Spleen (tissue), 11 donors: Measurements from ENCODE around the gene MAP3K2. TPM values are rescaled to one million over a fixed set of nuclear protein-coding genes. Genes with fewer than 3 reads are reported as not detected.
A peak's percentile ranks its signal among the peaks of the same experiment; 100 is the strongest.

Experiments
- DNase-seq: peaks from one replicate; pipeline ENCODE4 v3.0.0-alpha.2; 2020
- H3K27ac ChIP-seq, 8 donors: fragments of 200-600 bp; sonication (generic) in 7 of 8; 1 replicate in 4 of 8; 2 replicates in 4 of 8; pipeline versions ENCODE4 v1.5.0 to v1.8.0; 2016 to 2021; ENCODE audit warnings: inconsistent platforms in 4 of 8, mild to moderate bottlenecking in 4 of 8, moderate library complexity in 1 of 8
- H3K27me3 ChIP-seq, 7 donors: fragments of 200-600 bp; sonication (generic) in 6 of 7; replicated peaks in 1 of 7; 1 replicate in 4 of 7; 2 replicates in 3 of 7; pipeline versions ENCODE4 v1.5.0 to v1.8.0; 2016 to 2021; ENCODE audit warnings: inconsistent platforms in 3 of 7, mild to moderate bottlenecking in 1 of 7
- H3K36me3 ChIP-seq, 6 donors: fragments of 200-600 bp; sonication (generic) in 5 of 6; 1 replicate in 4 of 6; 2 replicates in 2 of 6; pipeline versions ENCODE4 v1.5.0 to v1.8.0; 2016 to 2021; ENCODE audit warnings: inconsistent platforms in 2 of 6
- H3K4me1 ChIP-seq, 6 donors: fragments of 200-600 bp; sonication (generic) in 5 of 6; 1 replicate in 3 of 6; 2 replicates in 3 of 6; pipeline versions ENCODE4 v1.5.0 to v1.8.0; 2016 to 2021; ENCODE audit warnings: inconsistent platforms in 3 of 6
- H3K4me3 ChIP-seq, 8 donors: fragments of 200-600 bp; sonication (generic) in 7 of 8; 1 replicate in 4 of 8; 2 replicates in 4 of 8; pipeline versions ENCODE4 v1.5.0 to v1.8.0; 2016 to 2021; ENCODE audit warnings: inconsistent platforms in 4 of 8, mild to moderate bottlenecking in 4 of 8, moderate library complexity in 2 of 8
- H3K9me3 ChIP-seq, 8 donors: fragments of 200-600 bp; sonication (generic) in 7 of 8; 1 replicate in 4 of 8; 2 replicates in 4 of 8; pipeline versions ENCODE4 v1.5.0 to v1.8.0; 2016 to 2021; ENCODE audit warnings: inconsistent platforms in 4 of 8
- CTCF ChIP-seq, 11 experiments: fragments of 200-600 bp in 7 of 11; fragments of 450-650 bp in 4 of 11; sonication (generic) in 4 of 11; IDR thresholded peaks in 8 of 11; conservative IDR thresholded peaks in 3 of 11; 1 replicate in 7 of 11; 2 replicates in 4 of 11; pipeline versions ENCODE4 v1.4.0 to v1.8.0; 2016 to 2021; ENCODE audit warnings: antibody characterized with exemption in 11 of 11, inconsistent platforms in 4 of 11, mild to moderate bottlenecking in 1 of 11
- POLR2A ChIP-seq, 3 donors: fragments of 450-650 bp; IDR thresholded peaks; one replicate each; pipeline ENCODE4 v1.5.1; 2017; ENCODE audit warnings: antibody characterized with exemption in 3 of 3, mild to moderate bottlenecking in 1 of 3
- POLR2AphosphoS5 ChIP-seq, 3 donors: sonication (generic); formaldehyde crosslinking; IDR thresholded peaks; one replicate each; pipeline ENCODE4 v1.5.1; 2017; ENCODE audit warnings: antibody characterized with exemption in 3 of 3
- WGBS, 5 donors: extraction: QIAGEN DNeasy Blood & Tissue Kit in 3 of 5; methylation state at CpG; one replicate each; pipeline versions ENCODE4 v1.1.5 to v1.1.7; 2013 to 2018; 5-methylcytosine and 5-hydroxymethylcytosine counted together
- intact Hi-C: fragments of 100-400 bp; cut with DNase I; formaldehyde crosslinking; loops from one replicate; pipeline ENCODE4 v1.15.0; 2023; ENCODE audit warnings: low total_unique reads
- polyA plus RNA-seq, 3 donors: library from polyadenylated mRNA; stranded (reverse); fragments of 200-250 nt; gene quantifications; one replicate each; pipeline ENCODE4 v1.2.1, GENCODE V29; 2013
- total RNA-seq, 7 donors: library from RNA; depleted of rRNA in 3 of 7; stranded (reverse); fragments of >200 nt in 3 of 7; fragmentation: NEBNext Ultra II Directional in 4 of 7; extraction: Animal tissue kit (Norgen Biotek cat#: 25700) in 4 of 7; gene quantifications; one replicate each; pipeline versions ENCODE4 v1.1.0 to v1.2.1, GENCODE V29; 2016 to 2021
- donor health status: healthy with polysubstance abuse.
- donor health status: DM: no; HTN: no; CAD: no; lungs with moderate emphysema.
- donor health status: DM: no; HTN: no; CAD: no.
- donor health status: Bipolar disorder and iron deficiency.
- donor health status: healthy.
- donor health status: DM: no; HTN: no; CAD: no.
- donor health status: DM: yes; HTN: yes; CAD: no.

The MAP3K2 gene
- total and polyA plus RNA-seq, 10 donors, result 6.5 to 83.9 (median 63.0) TPM

- no peak for TF ChIP-seq CTCF (IDR thresholded peaks at IDR 0.05 in 8 of 11, conservative IDR thresholded peaks at IDR 0.05 in 3 of 11)
- WGBS, 5 donors, result 78 to 84% (median 78%) methylated on average over 10 to 11 of the region's 11 CpGs
- intact Hi-C loops, result no loop called here
- H3K9me3 ChIP-seq, result no peaks in the 10 kb centered on the region
- no peak overlapping the region for H3K27ac ChIP-seq
- peaks cover 0 to 29% (median 14%) of the 10 kb centered on the region in 6 donors for H3K4me1 ChIP-seq
- DNase-seq, result peak; percentile 55
- H3K27me3 ChIP-seq, result no peaks in the 10 kb centered on the region
- H3K36me3 ChIP-seq, result no peaks in the 10 kb centered on the region
- H3K4me3 ChIP-seq, result no peak overlapping the region
Observed at GRCh38 chr2:127401757-127402695, 14.3 kb upstream of the MAP3K2 start.

GRCh38 chr2:127400897-127401756 is 13.4 kb upstream of the MAP3K2 start:
- Histone ChIP-seq H3K4me3 (no peak overlapping the region), H3K27ac (no peak overlapping the region), H3K27me3 (no peaks in the 10 kb centered on the region), H3K4me1 (peaks cover 0 to 28% (median 14%) of the 10 kb centered on the region in 6 donors), H3K36me3 (no peaks in the 10 kb centered on the region), H3K9me3 (no peaks in the 10 kb centered on the region)
- peak; percentile 65 for DNase-seq
- TF ChIP-seq POLR2AphosphoS5 (IDR thresholded peaks at IDR 0.05) (no peak), CTCF (IDR thresholded peaks at IDR 0.05 in 8 of 11, conservative IDR thresholded peaks at IDR 0.05 in 3 of 11) (no peak), POLR2A (IDR thresholded peaks at IDR 0.05) (no peak)
- 81 to 90% (median 85%) methylated on average over 39 of the region's 39 CpGs for WGBS, 5 donors
- intact Hi-C loops, result no loop called here

GRCh38 chr2:127400533-127400896 is 12.7 kb upstream of the MAP3K2 start:
- H3K4me3 ChIP-seq, result no peak overlapping the region
- no peak overlapping the region for H3K27ac ChIP-seq
- intact Hi-C loops, result no loop called here
- no peaks in the 10 kb centered on the region for H3K36me3 ChIP-seq
- 81 to 89% (median 87%) methylated on average over 9 of the region's 9 CpGs for WGBS, 5 donors
- H3K4me1 ChIP-seq, result peaks cover 0 to 26% (median 14%) of the 10 kb centered on the region in 6 donors
- no peaks in the 10 kb centered on the region for H3K9me3 ChIP-seq
- H3K27me3 ChIP-seq, result no peaks in the 10 kb centered on the region
- DNase-seq, result peak; percentile 64
- TF ChIP-seq POLR2AphosphoS5 (IDR thresholded peaks at IDR 0.05) (no peak), POLR2A (IDR thresholded peaks at IDR 0.05) (no peak)

GRCh38 chr2:127398239-127398590 is 10.4 kb upstream of the MAP3K2 start:
- 12 to 56% (median 25%) methylated on average over 1 to 4 of the region's 4 CpGs for WGBS, 5 donors
- Histone ChIP-seq H3K27me3 (no peaks in the 10 kb centered on the region), H3K9me3 (no peaks in the 10 kb centered on the region), H3K4me3 (no peak overlapping the region), H3K36me3 (no peaks in the 10 kb centered on the region), H3K4me1 (peaks cover 0 to 13% (median 5%) of the 10 kb centered on the region in 6 donors), H3K27ac (no peak overlapping the region)
- TF ChIP-seq POLR2AphosphoS5 (IDR thresholded peaks at IDR 0.05), result peak in 2 of 3 donors; percentile 15 to 61
- no peak for TF ChIP-seq POLR2A (IDR thresholded peaks at IDR 0.05)
- intact Hi-C loops, result no loop called here
- DNase-seq, result no peak
